GM19438 (cell line): ENCODE data around the gene TFE3.
A peak's percentile ranks its signal among the peaks of the same experiment; 100 is the strongest.

ENCODE experiments used
- ATAC-seq: cut with Tn5 transposase; IDR thresholded peaks from one replicate; pipeline ENCODE4 v1.9.1; 2021; ENCODE audit warnings: low read depth; ENCODE audit not compliant: unreplicated experiment

Gene TFE3

DNA sequence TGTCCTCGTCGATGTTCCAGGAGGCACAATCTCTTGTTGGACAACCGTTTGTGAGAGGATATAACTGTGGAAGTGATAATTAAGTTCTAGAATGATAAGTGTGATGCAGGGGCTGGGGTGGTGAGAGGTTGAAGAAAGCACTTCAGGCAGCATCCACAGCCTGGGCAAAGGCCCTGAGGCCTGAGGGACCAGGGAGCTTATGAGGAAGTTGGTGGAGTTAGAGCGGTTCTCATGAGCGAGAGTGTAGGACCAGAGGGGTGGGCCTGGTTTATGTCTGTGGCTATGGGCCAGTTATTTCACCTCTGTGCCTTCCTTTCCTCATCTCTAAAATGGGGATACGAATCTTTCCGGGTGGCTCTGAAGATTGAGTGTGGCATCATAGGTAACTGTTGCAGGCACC is 18.3 kb upstream of the TFE3 start:
- no peak for ATAC-seq

DNA sequence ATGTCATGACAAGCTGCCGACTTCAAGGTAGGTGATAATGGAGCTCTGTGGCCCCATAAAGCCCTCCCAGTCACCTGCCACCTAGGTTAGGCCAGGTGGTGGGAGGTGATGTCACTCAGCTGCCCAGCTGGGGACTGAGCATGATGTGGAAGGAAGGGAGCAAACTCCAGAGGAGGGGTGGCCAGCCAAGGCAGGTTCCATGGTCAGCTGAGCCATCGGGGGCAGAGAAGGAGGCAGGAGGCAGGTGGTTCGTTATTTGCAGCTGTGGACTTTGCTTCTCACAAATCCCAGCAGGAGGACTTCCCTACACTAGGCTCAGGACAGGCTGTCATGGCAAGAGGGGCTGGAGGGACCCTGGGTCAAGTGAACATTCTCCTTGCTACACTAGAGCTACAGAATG is 17.8 kb upstream of the TFE3 start:
- ATAC-seq = no peak

DNA sequence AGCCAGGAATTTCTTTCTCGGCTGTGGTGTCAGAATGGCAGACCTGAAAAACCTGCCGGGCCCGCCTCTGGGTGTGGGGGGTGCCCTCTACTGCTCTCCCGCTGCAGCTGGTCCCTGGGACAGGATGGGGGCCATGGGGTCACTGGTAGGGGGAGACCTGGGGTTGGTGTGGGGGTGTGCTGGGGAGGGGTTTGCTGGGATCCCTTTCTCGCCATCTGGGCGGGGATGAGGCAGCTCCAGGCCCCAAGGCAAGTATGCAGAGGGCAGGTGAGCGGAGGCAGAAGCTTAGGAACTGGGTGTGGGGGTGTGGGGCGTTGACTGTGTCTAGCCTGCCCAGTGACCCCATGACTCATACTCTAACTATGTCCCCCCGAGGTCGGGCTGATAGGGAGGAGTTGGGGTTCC is 16.5 kb upstream of the TFE3 start:
- no peak for ATAC-seq

DNA sequence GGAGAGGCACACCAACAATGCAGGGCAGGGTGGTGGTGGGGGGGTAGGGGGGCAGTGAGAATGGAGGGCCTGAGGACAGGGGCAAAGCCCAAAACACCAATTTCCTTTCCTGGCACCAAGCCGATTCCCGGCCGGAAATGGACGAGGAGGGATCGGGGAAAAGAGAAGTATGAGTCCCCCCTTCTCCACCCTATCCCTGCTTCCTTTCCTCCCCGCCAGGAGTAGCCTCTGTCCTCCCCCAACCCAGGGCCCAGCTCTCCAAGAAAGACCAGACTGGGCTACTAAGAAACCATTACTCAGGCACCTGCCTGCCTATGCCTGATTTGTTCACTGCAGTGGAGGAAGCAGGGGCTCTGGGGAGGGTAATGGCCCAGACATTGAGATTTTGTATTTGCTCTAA is 16.0 kb upstream of the TFE3 start:
- no peak for ATAC-seq

DNA sequence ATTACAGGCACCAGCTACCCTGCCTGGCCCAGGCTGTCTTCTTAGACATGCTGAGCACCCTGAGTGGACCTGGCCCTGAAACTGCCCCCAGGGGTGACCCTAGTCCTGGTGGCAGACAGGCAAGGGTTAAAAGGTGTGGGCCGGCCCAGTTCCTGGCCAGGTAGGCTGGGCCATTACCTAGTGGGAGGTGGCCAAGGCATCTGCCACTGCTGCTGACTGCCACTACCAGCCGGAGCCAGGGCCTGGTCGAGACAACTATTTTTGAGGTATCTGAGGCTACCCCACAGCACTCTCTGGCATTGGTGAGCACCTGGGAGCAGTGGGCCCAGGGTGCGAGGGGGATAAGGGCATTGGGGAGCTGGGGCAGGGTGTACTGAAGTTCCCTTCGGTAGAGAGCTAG is 15.6 kb upstream of the TFE3 start, which contains the start of gene CCDC120:
TSS of gene CCDC120 (plus strand) at position 206 of the 400 bp plus-strand sequence. CDS start 3,043 bp downstream, outside the sequence.
- ATAC-seq = no peak

DNA sequence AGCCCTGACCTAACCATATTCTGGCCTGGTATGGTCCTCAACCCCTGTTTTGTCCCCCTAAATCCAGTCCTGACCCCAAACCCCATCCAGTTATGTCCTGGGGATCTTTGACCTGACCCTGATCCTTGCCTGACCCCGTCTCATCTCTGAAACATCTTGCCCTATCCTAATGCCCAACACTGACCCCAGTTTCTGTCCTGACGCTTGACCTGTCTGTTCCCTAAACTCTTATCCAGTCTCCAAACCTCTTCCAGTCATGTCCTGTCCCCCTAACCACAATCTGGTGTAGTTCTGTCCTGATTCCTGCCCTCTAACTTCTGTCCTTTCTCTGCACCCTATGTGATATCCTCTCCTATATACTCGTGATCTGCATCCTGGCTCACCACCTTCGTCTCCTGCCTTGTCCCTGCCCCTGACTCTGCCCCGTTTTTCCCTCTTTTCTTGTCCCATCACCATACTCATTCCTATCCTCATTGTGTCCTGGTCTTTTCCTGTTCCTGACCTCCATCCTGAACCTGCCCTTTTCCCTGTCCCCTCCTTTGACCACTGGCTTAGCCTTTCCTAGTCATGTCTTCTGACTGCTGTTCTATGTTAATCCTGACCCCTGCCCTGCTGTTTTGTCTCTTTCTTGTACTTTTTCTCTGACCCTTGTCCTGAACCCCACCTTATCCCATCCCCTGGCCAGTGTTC is 11.1 kb upstream of the TFE3 start:
- ATAC-seq = no peak

DNA sequence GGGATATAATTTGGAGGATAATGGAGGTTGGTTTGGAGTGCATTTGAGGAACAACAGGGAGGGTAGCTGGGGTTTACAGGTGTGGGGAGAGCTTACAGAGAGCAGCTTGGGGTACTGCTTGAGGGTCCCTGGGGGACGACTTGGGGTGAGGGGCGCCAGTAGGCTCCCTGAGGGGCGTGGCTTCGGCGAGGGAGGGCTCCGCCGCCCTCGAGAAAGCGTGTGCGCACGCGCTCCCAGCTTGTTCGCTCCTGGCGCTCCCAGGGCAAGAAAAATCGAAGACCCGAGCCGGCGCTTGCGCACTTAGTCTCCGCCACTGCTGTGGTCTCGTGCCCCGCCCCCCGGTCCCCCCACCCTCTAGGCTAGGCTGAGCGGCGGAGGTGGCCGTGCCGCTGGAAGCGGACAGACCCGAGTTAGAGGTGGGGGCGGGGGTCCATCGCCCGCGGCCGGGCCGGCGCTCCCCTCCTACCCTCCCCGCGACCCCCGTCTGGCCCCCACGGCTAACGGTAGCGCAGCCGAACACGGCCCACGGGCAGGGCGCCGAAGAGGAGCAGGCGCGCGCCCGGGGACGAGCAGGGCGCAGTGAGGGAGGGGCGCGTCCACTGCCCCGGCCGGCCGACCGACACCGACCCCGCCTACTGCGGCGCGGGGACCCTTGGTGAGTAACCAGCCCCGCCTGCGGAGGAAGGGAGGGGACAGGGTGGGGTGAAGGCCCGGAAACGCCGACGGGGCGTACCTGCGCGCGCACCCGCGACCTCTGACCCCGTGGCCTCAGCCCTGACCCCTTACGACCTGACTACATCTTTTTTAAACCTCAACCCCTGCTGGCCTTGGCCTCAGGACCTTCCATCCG is 10.3 kb upstream of the TFE3 start:
- no peak for ATAC-seq

DNA sequence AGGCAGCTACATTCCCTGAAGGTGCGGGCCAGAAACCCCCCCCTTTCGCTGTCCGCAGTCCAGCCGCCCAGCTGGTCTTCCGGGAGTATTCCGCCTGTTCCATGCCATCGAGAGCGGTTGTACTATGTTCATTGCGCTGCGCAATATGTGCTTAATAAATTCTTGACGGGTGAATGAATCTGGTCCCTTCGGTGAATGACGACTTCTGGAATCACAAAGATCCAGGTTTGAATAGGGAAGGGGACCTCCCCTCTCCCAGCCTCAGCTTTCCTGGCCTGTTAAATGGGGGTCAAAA is 777 bp upstream of the TFE3 start:
- no peak for ATAC-seq

DNA sequence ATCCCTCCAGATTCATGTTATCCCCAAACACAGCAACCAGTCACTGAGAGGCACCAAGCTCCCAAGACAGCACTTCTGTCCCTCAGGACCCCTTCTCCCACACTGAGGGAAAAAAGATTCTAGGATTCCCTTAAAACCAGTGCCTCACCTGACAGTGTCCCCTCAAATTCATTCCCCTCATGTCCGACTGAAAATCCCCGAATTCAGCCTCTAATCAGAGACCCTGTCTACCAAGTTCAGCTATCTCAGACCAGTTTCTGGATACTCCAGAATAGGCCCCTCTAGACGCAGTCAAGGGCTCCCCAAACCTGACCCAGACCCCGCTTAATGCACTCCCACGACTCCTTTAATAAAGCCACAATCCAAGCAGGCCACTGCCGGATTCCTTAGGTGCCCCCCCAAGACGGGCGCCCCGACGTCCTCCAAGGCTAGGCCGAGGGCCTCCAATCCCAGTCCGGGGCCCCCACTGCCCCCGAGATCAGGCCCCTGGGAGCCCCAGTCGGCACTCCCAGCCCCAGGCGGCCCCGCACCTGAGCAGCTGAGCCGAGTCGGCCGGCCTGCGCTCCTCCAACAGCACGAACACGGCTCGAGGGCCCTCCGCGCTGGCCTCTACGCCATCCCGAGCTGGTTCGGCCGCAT is 457 bp downstream of the TFE3 start:
- peak; percentile 4 for ATAC-seq

DNA sequence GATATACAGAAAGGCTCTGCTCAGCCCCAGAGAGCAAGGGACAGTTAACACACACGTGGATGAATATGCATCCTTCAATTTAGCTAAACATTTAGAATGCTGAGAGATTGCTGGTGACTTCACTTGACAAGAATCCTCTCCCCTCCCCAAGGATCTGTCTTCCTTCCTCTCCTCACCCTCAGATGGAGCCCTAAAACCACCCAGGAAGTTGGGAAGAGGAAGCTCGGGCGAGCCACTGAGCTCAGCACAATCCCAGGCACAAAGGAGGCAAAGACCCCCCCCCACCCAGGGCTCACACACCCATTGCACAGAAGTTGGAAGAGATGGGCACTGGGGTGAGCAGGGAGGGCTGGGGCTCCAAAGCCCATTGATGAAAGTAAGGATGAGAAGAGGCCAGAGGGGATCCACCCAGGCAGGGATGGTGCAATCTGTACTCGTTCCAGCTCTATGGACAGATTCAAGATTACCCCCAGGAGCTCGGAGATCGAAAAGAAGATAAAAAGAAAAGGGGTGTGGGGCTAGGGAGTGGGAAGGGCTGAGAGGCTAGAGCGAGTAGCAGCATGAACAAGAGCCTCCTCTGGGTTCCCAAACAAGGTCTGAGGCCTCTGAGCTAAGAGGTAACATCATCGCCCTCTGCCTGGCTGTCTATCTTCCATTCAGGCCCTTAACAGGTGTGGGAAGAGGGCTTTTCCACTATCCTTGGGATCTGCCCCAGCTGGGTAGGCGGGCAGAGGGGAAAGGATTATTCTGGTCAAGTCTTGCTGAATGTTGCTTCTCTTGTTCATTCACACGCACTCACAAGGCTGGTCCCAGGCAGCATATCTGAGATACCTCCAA is 1.2 kb downstream of the TFE3 start:
- no peak for ATAC-seq

DNA sequence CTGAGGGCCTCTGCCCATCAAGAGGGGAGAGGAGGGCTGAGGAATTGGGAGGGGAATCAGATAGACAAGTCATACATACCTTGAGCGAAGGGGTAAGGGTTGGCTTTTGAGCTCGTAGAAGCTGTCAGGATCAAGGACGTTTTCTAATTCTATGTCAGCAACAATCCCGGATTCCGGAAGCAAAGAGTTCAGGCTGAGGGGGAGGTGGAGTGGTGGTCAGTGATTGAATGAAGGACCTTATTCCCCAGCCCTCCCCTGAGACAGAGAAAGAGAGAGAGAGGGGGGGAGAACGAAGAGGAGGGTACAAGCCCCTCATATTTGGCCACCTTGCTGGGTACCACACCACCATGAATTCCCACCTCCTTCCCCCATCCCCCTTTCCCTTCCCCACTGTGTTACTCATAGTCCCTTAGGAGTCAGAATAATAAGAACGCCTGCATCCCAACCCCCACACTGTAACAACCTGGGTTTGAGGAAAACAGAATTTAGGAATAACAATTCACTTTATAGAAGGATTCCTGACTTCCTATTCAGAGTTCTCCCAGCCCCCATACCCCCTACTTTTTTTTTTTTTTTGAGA is 2.7 kb downstream of the TFE3 start:
- ATAC-seq = no peak

DNA sequence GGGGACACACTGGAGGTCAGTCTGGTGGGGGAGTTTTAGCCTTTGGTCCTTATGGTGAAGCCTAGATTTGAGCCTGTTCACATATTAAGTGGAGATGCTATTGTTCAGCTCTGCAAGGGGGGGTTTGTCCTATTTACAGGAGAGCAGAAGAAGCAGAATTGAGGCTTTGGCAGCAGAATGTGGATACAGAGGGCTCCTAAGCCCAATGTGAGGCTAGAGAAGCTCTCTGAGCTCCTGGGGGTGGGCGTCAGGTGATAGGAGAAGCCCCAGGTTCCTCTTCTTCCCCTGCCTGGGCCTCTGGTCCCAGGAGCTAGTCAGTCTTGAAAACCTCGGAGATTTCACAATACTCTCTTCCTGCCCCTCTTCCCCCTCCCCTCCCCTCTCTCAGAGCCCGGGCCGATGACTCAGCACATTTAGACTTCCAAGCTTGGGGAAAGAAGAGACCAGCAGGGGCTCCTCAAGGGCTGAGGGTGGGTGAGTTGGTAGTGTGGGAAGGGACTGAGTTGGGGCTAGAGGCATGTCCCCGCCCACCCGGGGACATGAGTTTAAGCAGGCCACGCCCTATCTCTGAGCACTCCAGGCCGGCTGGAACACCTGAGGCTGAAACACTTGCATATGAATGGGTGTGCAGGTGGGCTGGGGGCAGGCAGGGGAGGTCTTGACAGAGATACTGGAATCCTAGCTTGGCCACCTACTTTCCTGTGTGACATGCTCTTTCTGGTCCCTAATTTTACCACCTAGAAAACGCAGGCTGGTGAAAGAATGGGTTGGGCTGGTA is 3.4 kb downstream of the TFE3 start:
- ATAC-seq = no peak

DNA sequence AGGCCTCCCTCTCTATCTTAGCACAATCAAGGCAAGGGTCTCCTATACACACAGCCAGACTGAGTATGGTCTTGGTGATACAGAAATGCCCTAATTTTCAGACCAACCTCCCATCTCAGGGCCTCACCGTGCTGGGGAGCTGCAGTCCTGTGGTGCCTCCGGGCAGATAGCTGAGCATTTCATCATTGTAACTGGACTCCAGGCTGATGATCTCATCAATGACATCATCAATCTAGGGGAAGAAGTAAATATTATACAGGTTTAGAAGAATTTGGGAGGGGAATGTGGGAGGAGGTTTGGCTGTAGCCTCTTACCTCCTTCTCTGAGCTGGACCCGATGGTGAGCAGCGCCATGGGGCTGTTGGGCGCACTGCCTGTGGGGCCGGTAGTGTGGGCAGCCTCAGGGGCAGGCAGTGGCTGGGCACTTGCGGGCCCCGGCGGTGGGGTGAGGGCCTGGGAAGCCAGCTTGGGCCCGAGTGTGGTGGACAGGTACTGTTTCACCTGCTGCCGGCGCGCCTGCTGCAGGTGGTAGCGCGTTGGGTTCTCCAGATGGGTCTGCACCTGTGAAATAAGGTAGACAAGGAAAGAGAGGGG is 5.2 kb downstream of the TFE3 start:
- no peak for ATAC-seq

DNA sequence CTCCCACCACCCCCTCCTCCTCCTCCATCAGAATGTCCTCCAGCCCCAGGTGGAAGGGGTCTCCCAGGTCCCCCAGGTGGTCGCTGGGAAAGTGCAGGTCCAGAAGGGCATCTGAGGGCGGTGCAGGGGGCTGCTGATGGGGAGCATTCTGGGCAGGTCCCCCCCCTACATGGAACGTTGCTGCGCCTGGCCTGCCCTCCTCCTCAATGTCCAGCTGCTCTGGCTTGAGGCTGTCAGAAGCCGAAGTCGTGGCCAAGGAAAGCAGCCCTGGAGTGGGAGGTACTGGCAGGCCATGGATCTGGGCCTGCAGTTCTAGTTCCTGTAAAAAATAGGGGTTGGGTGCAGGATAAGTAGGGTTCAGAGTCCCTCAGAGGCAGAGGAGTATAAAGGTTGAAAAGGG is 12.9 kb downstream of the TFE3 start:
- ATAC-seq = no peak

DNA sequence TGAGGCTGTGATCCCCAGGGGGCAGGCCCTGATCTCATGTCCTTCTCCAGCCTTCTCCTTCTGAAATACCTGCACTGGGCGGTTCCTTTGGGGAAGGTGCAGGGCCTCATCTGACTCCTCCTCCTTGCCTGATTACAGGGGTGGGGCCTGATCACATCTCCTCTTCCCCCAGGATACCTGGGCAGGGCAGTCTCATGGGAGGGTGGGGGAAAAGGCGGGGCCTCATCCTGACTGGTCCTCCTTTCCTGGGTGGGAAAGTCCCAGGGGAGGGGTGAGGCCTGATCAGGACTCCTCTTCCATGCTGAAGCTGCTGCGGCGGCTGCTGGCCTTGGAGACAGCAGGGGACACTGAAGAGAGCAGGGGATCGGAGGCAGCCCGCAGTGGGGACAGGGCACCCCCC is 13.3 kb downstream of the TFE3 start:
- no peak for ATAC-seq

DNA sequence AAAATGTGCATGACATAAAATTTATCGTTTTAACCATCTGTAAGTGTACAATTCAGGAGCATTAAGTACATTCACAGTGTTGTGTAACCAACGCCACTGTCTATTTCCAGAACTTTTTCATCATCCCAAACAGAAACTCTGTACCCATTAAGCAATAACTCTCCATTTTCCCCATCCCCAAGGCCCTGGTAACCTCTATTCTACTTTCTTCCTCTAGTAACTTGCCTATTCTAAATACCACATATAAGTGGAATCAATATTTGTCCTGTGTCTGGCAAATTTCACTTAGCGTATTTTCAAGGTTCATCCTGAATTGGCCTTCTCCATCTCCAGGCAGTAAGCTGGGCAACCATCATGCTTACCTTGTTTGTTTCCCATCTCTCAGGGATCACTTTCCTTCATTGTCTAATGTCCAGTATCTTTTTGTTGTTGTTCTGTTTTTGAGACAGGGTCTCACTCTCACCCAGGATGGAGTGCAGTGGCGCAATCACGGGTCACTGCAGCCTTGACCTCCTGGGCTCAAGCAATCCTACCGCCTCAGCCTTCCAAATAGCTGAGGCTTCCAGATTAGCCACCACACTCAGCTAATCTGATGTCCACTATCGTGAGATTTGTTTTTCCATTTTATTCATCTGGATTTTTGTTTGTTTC is 23.4 kb downstream of the TFE3 start:
- ATAC-seq = no peak

DNA sequence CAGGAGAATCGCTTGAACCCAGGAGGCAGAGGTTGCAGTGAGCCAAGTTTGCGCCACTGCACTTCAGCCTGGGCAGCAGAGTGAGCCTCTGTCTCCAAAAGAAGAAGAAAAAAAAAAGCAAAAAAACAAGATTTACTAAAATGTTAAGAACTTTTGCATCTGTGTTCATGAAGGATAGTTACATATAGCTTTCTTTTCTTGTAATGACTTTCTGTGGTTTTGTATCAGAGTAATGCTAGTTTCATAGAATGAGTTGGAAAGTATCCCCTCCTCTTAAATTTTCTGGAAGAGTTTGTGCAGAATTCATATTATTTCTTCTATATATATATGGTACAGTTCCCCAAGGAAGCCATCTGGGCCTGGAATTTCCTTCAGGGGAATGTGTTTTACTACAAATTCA is 24.1 kb downstream of the TFE3 start:
- ATAC-seq = no peak

DNA sequence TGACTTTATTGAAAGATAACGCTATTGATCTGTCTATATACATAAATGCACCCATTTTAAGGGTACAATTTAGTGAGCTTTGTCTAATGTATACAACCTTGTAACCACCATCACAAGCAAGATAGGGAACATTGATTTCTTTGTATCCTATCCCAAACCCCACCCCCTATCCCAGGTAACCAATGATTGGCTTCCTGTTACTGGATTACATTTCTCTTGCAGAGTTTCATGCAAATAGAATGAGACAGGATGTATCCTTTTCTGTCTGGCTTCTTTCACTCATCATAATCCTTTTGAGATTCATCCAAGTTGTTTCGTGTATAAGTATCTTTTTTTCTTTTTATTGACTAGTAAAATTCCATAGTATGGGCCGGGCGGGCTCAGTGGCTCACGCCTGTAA is 39.5 kb downstream of the TFE3 start:
- ATAC-seq = no peak
